MG63 (cell line): Measurements from ENCODE around the gene STARD3NL. TPM values are rescaled to one million over a fixed set of nuclear protein-coding genes. Genes with fewer than 3 reads are reported as not detected.

Experiments
- DNase-seq: peaks from one replicate; pipeline ENCODE4 v3.0.0-alpha.2; 2020
- H3K27me3 ChIP-seq: fragments of 250-450 bp; sonication (Bioruptor Pico); 2 replicates; pipeline ENCODE4 v1.5.1; 2020; ENCODE audit warnings: mild to moderate bottlenecking, moderate library complexity
- H3K36me3 ChIP-seq: fragments of 250-450 bp; sonication (Bioruptor Pico); 2 replicates; pipeline ENCODE4 v1.5.1; 2020; ENCODE audit warnings: mild to moderate bottlenecking, moderate library complexity
- H3K4me3 ChIP-seq: fragments of 250-450 bp; sonication (Bioruptor Pico); 2 replicates; pipeline ENCODE4 v1.5.1; 2020; ENCODE audit warnings: mild to moderate bottlenecking, moderate library complexity
- H3K9me3 ChIP-seq: fragments of 250-450 bp; sonication (Bioruptor Pico); 2 replicates; pipeline ENCODE4 v1.5.1; 2020; ENCODE audit warnings: mild to moderate bottlenecking, moderate library complexity
- total RNA-seq: library from RNA; depleted of rRNA; stranded (reverse); fragments of >200 nt; shearing (Covaris generic); gene quantifications from 2 replicates; pipeline ENCODE4 v1.2.3, GENCODE V29; 2014; ENCODE audit warnings: low replicate concordance; rRNA removed

Gene STARD3NL, protein sequence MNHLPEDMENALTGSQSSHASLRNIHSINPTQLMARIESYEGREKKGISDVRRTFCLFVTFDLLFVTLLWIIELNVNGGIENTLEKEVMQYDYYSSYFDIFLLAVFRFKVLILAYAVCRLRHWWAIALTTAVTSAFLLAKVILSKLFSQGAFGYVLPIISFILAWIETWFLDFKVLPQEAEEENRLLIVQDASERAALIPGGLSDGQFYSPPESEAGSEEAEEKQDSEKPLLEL
- total RNA-seq: 70.1 and 81.2 TPM in 2 replicates

- peak; percentile 100 for DNase-seq
- Histone ChIP-seq H3K9me3 (no peaks in the 10 kb centered on the region), H3K36me3 (peaks cover 6% of the 10 kb centered on the region), H3K4me3 (peak within 1 kb of the TSS; percentile 80), H3K27me3 (no peaks in the 10 kb centered on the region)
Measured at GRCh38 chr7:38178004-38178694, at the start of gene STARD3NL. TSS of gene STARD3NL (plus strand) at chr7:38178245. CDS start at chr7:38207505, 29,260 bp downstream.

GRCh38 chr7:38129162-38129561 lies 48.9 kb upstream of the STARD3NL start:
- no peaks in the 10 kb centered on the region for H3K27me3 ChIP-seq
- H3K36me3 ChIP-seq: no peaks in the 10 kb centered on the region
- no peak overlapping the region for H3K4me3 ChIP-seq
- H3K9me3 ChIP-seq: 0 out of 2 replicates have a peak, but pooled peaks cover 1% of the 10 kb centered on the region
- DNase-seq: no peak

- Histone ChIP-seq H3K36me3 (no peaks in the 10 kb centered on the region), H3K27me3 (no peaks in the 10 kb centered on the region), H3K9me3 (0 out of 2 replicates have a peak, but pooled peaks cover 1% of the 10 kb centered on the region), H3K4me3 (no peak overlapping the region)
- no peak for DNase-seq
Measured at GRCh38 chr7:38129579-38129978, 48.5 kb upstream of the STARD3NL start.

- no peaks in the 10 kb centered on the region for H3K36me3 ChIP-seq
- H3K27me3 ChIP-seq: peaks cover 2% of the 10 kb centered on the region; the same call in 1 of the 2 replicates
- no peak overlapping the region for H3K4me3 ChIP-seq
- H3K9me3 ChIP-seq: no peaks in the 10 kb centered on the region
- DNase-seq: no peak
Measured at GRCh38 chr7:38138171-38138570, 39.9 kb upstream of the STARD3NL start.

- peaks cover 2% of the 10 kb centered on the region; the same call in 1 of the 2 replicates for H3K27me3 ChIP-seq
- no peak for DNase-seq
- no peaks in the 10 kb centered on the region for H3K36me3 ChIP-seq
- H3K4me3 ChIP-seq: no peak overlapping the region
- no peaks in the 10 kb centered on the region for H3K9me3 ChIP-seq
Measured at GRCh38 chr7:38141187-38141586, 36.9 kb upstream of the STARD3NL start.

GRCh38 chr7:38142736-38143135 lies 35.3 kb upstream of the STARD3NL start:
- Histone ChIP-seq H3K9me3 (no peaks in the 10 kb centered on the region), H3K4me3 (no peak overlapping the region), H3K36me3 (no peaks in the 10 kb centered on the region), H3K27me3 (no peaks in the 10 kb centered on the region)
- DNase-seq: no peak

- H3K9me3 ChIP-seq: no peaks in the 10 kb centered on the region
- DNase-seq: no peak
- H3K4me3 ChIP-seq: no peak overlapping the region
Measured at GRCh38 chr7:38147005-38147404, 31.0 kb upstream of the STARD3NL start.

DNA sequence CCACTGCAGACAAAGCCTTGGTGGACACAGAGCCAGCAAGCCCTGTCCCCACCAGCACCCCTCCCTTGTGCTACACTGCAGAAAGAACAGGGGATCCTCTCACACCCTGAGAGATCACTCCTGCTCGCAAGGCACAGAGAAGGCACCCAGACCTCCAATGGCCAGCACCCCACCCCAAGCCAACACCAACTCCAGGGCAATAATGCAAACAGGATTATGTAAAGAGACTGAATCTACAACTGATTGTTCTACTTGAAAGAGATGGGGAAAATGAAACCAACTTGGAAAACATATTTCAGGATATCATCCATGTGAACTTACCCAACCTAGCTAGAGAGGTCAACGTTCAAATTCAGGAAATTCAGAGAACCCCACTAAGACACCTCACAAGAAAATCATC lies 26.5 kb upstream of the STARD3NL start:
- Histone ChIP-seq H3K4me3 (no peak overlapping the region), H3K9me3 (no peaks in the 10 kb centered on the region), H3K27me3 (0 out of 2 replicates have a peak, but pooled peaks cover 2% of the 10 kb centered on the region), H3K36me3 (no peaks in the 10 kb centered on the region)
- DNase-seq: no peak

More at GRCh38 chr7:38147005-38147404, 31.0 kb upstream of the STARD3NL start:
- Histone ChIP-seq H3K27me3 (no peaks in the 10 kb centered on the region), H3K36me3 (no peaks in the 10 kb centered on the region)

DNA sequence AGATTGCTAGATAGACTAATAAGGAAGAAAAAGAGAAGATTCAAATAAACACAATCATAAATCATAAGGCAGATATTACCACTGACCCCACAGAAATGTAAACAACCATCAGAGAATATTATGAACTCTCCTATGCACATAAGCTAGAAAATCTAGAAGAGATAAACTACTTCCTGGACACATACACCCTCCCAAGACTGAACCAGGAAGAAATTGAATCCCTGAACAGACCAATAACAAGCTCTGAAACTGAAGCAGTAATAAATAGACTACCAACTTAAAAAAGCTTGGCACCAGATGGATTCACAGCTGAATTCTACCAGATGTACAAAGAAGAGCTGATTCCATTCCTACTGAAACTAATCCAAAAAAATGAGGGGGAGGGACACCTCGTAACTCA lies 24.5 kb upstream of the STARD3NL start:
- no peak for DNase-seq
- no peaks in the 10 kb centered on the region for H3K36me3 ChIP-seq
- no peaks in the 10 kb centered on the region for H3K9me3 ChIP-seq
- 0 out of 2 replicates have a peak, but pooled peaks cover 2% of the 10 kb centered on the region for H3K27me3 ChIP-seq
- H3K4me3 ChIP-seq: no peak overlapping the region

DNA sequence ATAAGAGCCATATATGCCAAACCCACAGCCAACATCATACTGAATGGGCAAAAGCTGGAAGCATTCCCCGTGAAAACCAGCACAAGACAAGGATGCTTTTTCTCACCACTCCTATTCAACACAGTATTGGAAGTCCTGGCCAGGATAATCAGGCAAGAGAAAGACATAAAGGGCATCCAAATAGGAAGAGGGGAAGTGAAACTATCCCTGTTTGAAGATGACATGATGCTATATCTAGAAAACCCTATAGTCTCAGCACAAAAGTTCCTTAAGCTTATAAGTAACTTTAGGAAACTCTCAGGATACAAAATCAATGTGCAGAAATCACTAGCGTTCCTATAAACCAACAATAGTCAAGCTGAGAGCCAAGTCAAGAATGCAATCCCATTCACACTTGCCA lies 23.8 kb upstream of the STARD3NL start:
- Histone ChIP-seq H3K9me3 (no peaks in the 10 kb centered on the region), H3K36me3 (no peaks in the 10 kb centered on the region)
- no peak for DNase-seq

GRCh38 chr7:38160003-38160571 lies 18.0 kb upstream of the STARD3NL start:
- Histone ChIP-seq H3K4me3 (no peak overlapping the region), H3K27me3 (no peaks in the 10 kb centered on the region), H3K9me3 (no peaks in the 10 kb centered on the region), H3K36me3 (no peaks in the 10 kb centered on the region)
- DNase-seq: no peak

More for the DNA sequence above, 23.8 kb upstream of the STARD3NL start:
- 0 out of 2 replicates have a peak, but pooled peaks cover 2% of the 10 kb centered on the region for H3K27me3 ChIP-seq
- no peak overlapping the region for H3K4me3 ChIP-seq

GRCh38 chr7:38162036-38162435 lies 16.0 kb upstream of the STARD3NL start:
- Histone ChIP-seq H3K36me3 (no peaks in the 10 kb centered on the region), H3K4me3 (no peak overlapping the region), H3K9me3 (no peaks in the 10 kb centered on the region), H3K27me3 (no peaks in the 10 kb centered on the region)
- no peak for DNase-seq

- H3K9me3 ChIP-seq: no peaks in the 10 kb centered on the region
- H3K4me3 ChIP-seq: no peak overlapping the region
- H3K27me3 ChIP-seq: no peaks in the 10 kb centered on the region
- no peaks in the 10 kb centered on the region for H3K36me3 ChIP-seq
- DNase-seq: no peak
Measured at GRCh38 chr7:38163671-38164070, 14.4 kb upstream of the STARD3NL start.

- H3K9me3 ChIP-seq: no peaks in the 10 kb centered on the region
- no peak for DNase-seq
- H3K4me3 ChIP-seq: no peak overlapping the region
- H3K27me3 ChIP-seq: no peaks in the 10 kb centered on the region
- H3K36me3 ChIP-seq: no peaks in the 10 kb centered on the region
Measured at GRCh38 chr7:38168890-38169570, 9.0 kb upstream of the STARD3NL start.

DNA sequence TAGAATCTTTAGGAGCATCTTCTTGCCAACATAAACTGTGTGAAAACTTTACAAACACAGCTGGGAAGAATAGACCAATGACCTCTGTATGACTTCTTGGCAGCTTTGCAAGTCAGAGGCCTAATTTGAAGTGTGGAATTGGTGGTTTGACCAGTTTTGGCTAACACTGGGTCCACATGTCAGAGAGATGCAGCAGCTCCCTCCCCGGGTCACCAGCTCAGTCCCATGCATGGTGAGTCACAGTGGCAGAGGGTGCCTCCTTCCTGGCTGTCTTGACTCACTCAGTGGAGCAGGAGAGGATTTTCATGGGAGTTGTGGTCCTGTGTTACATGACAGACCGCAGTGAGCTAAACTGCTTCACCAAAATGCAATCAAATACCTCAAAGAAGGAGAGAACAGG lies 8.2 kb upstream of the STARD3NL start:
- no peaks in the 10 kb centered on the region for H3K27me3 ChIP-seq
- DNase-seq: peak; percentile 95
- H3K4me3 ChIP-seq: no peak overlapping the region
- no peaks in the 10 kb centered on the region for H3K9me3 ChIP-seq
- H3K36me3 ChIP-seq: no peaks in the 10 kb centered on the region

GRCh38 chr7:38171623-38172391 lies 6.2 kb upstream of the STARD3NL start:
- no peaks in the 10 kb centered on the region for H3K27me3 ChIP-seq
- H3K9me3 ChIP-seq: no peaks in the 10 kb centered on the region
- no peak overlapping the region for H3K4me3 ChIP-seq
- DNase-seq: no peak
- no peaks in the 10 kb centered on the region for H3K36me3 ChIP-seq
